Naive thymus-derived CD4-positive, alpha-beta T cell (primary cell): Measurements from ENCODE around the gene IDE. TPM values are rescaled to one million over a fixed set of nuclear protein-coding genes. Genes with fewer than 3 reads are reported as not detected.
"Not testable (repeated sequence)": the region's sequence is repeated elsewhere in the genome, so short reads cannot be mapped to it uniquely, and the experiment has no call there.

Source experiments
- ATAC-seq: fragments of 150-1000 bp; cut with Tn5 transposase; 2 replicates; pipeline ENCODE4 v1.10.0; 2021; ENCODE audit warnings: mild to moderate bottlenecking, moderate library complexity
- CTCF ChIA-PET: fragments of 350-600 bp; sonication (Branson Sonifier 250); formaldehyde crosslinking; loops from one replicate; lab custom pipeline; 2021; ENCODE audit warnings: antibody characterized with exemption; lab: Charles Lee
- POLR2A ChIA-PET: fragments of 350-600 bp; sonication (Branson Sonifier 250); formaldehyde crosslinking; loops from one replicate; lab custom pipeline; 2021; ENCODE audit warnings: antibody characterized with exemption, inconsistent platforms; lab: Charles Lee
- DNase-seq, 9 donors: peaks; one replicate each; pipeline versions ENCODE4 v3.0.0 to v3.0.0-alpha.2; 2020 to 2022; ENCODE audit warnings: mixed read lengths in 1 of 9
- H3K27ac ChIP-seq: one replicate; pipeline ENCODE4 v1.7.0; 2013; ENCODE audit warnings: mild to moderate bottlenecking, low read depth, low read length, moderate library complexity
- H3K27me3 ChIP-seq, 2 donors: one replicate each; pipeline ENCODE4 v1.7.0; 2013; ENCODE audit warnings: low read length in 2 of 2, mild to moderate bottlenecking in 2 of 2, moderate library complexity in 2 of 2; ENCODE audit not compliant: control insufficient read depth in 2 of 2, insufficient read depth in 2 of 2
- H3K36me3 ChIP-seq, 3 experiments: 1 replicate in 2 of 3; 2 replicates in 1 of 3; pipeline ENCODE4 v1.7.0; 2013; ENCODE audit warnings: low read length in 3 of 3, mild to moderate bottlenecking in 3 of 3, moderate library complexity in 1 of 3; ENCODE audit not compliant: insufficient read depth in 3 of 3, control insufficient read depth in 2 of 3
- H3K4me1 ChIP-seq, 2 donors: one replicate each; pipeline ENCODE4 v1.7.0; 2013; ENCODE audit warnings: low read length in 2 of 2, mild to moderate bottlenecking in 2 of 2, moderate library complexity in 1 of 2; ENCODE audit not compliant: control insufficient read depth in 2 of 2, insufficient read depth in 2 of 2
- H3K4me3 ChIP-seq: 2 replicates; pipeline ENCODE4 v1.7.0; 2013; ENCODE audit warnings: mild to moderate bottlenecking, low read length
- H3K9me3 ChIP-seq, 3 experiments: 1 replicate in 2 of 3; 2 replicates in 1 of 3; pipeline ENCODE4 v1.7.0; 2013; ENCODE audit warnings: low read length in 3 of 3; ENCODE audit not compliant: control insufficient read depth in 2 of 3
- H3K27ac Mint-ChIP-seq, 9 donors: one replicate each; pipeline ENCODE4 v1.8.0; 2020 to 2022; ENCODE audit warnings: mixed read lengths in 9 of 9, mild to moderate bottlenecking in 8 of 9, moderate library complexity in 5 of 9, inconsistent platforms in 2 of 9
- H3K27me3 Mint-ChIP-seq, 5 donors: one replicate each; pipeline ENCODE4 v1.8.0; 2021 to 2022; ENCODE audit warnings: mixed read lengths in 5 of 5, mild to moderate bottlenecking in 1 of 5
- H3K36me3 Mint-ChIP-seq, 5 donors: one replicate each; pipeline ENCODE4 v1.8.0; 2020 to 2022; ENCODE audit warnings: mixed read lengths in 5 of 5, mild to moderate bottlenecking in 3 of 5, inconsistent platforms in 1 of 5
- H3K4me1 Mint-ChIP-seq, 7 donors: one replicate each; pipeline ENCODE4 v1.8.0; 2020 to 2022; ENCODE audit warnings: mixed read lengths in 7 of 7, mild to moderate bottlenecking in 3 of 7, inconsistent platforms in 1 of 7
- H3K4me3 Mint-ChIP-seq, 10 donors: one replicate each; pipeline ENCODE4 v1.8.0; 2020 to 2022; ENCODE audit warnings: mild to moderate bottlenecking in 10 of 10, mixed read lengths in 10 of 10, moderate library complexity in 6 of 10, inconsistent platforms in 2 of 10
- H3K9me3 Mint-ChIP-seq, 11 donors: one replicate each; pipeline ENCODE4 v1.8.0; 2020 to 2022; ENCODE audit warnings: mixed read lengths in 11 of 11, mild to moderate bottlenecking in 4 of 11, inconsistent platforms in 1 of 11, moderate library complexity in 1 of 11
- intact Hi-C, 2 donors: fragments of 100-400 bp; cut with micrococcal nuclease; formaldehyde crosslinking; loops; one replicate each; pipeline ENCODE4 v1.15.1; 2023
- polyA plus RNA-seq, 2 donors: library from polyadenylated mRNA; unstranded; fragments of 300-500 nt; fragmentation: Illumina TruSeq; gene quantifications; one replicate each; pipeline ENCODE4 v1.2.3, GENCODE V29; 2021
- total RNA-seq, 6 experiments: library from RNA in 5 of 6; stranded (reverse) in 5 of 6; gene quantifications; 1 replicate in 5 of 6; 2 replicates in 1 of 6; pipeline ENCODE4 v1.2.3 and lab custom pipeline; 2021 to 2026

The IDE gene
- total and polyA plus RNA-seq, 7 experiments from 2014 or later = 11.2 to 36.7 (median 27.4) TPM

- POLR2A ChIA-PET = no interaction called here
- Histone ChIP-seq H3K27ac (no peak overlapping the region), H3K4me1 (no peaks in the 10 kb centered on the region), H3K9me3 (no peaks in the 10 kb centered on the region), H3K36me3 (peaks cover 0 to 20% (median 0%) of the 10 kb centered on the region in 3 experiments), H3K27me3 (no peaks in the 10 kb centered on the region), H3K4me3 (no peak overlapping the region)
- Mint-ChIP-seq H3K27me3 (no peaks in the 10 kb centered on the region), H3K4me1 (no peaks in the 10 kb centered on the region), H3K4me3 (no peak overlapping the region), H3K9me3 (peaks cover 0 to 2% (median 0%) of the 10 kb centered on the region in 11 donors), H3K36me3 (peaks cover 6 to 48% (median 23%) of the 10 kb centered on the region in 5 donors), H3K27ac (no peak overlapping the region)
- intact Hi-C loops = no loop called here
- CTCF ChIA-PET = no interaction called here
- ATAC-seq = no peak
- no peak for DNase-seq
Observed at GRCh38 chr10:92450896-92451295, 123.0 kb downstream of the IDE start.

GRCh38 chr10:92440578-92440977, 133.3 kb downstream of the IDE start:
- CTCF ChIA-PET = no interaction called here
- DNase-seq (no peak), ATAC-seq (no peak)
- Mint-ChIP-seq H3K27me3 (no peaks in the 10 kb centered on the region), H3K4me1 (no peaks in the 10 kb centered on the region), H3K4me3 (no peak overlapping the region), H3K36me3 (no peaks in the 10 kb centered on the region), H3K9me3 (peaks cover 0 to 2% (median 0%) of the 10 kb centered on the region in 11 donors), H3K27ac (no peak overlapping the region)
- Histone ChIP-seq H3K4me1 (no peaks in the 10 kb centered on the region), H3K36me3 (no peaks in the 10 kb centered on the region), H3K27ac (no peak overlapping the region), H3K9me3 (no peaks in the 10 kb centered on the region), H3K4me3 (no peak overlapping the region), H3K27me3 (no peaks in the 10 kb centered on the region)
- intact Hi-C loops = no loop called here
- POLR2A ChIA-PET = no interaction called here

GRCh38 chr10:92438220-92438619, 135.7 kb downstream of the IDE start:
- peaks cover 0 to 2% (median 0%) of the 10 kb centered on the region in 11 donors for H3K9me3 Mint-ChIP-seq
- Histone ChIP-seq H3K9me3 (no peaks in the 10 kb centered on the region), H3K4me3 (no peak overlapping the region), H3K36me3 (no peaks in the 10 kb centered on the region), H3K27ac (no peak overlapping the region), H3K4me1 (no peaks in the 10 kb centered on the region), H3K27me3 (no peaks in the 10 kb centered on the region)
- H3K27me3 Mint-ChIP-seq = no peaks in the 10 kb centered on the region
- ChIA-PET POLR2A (no interaction called here), CTCF (interaction anchor here (0.8 kb wide), 1 partner anchor 91 kb away, joined by 3 read pairs; no protein-coding TSS in a partner anchor)
- H3K27ac Mint-ChIP-seq = no peak overlapping the region
- H3K4me1 Mint-ChIP-seq = no peaks in the 10 kb centered on the region
- intact Hi-C loops = loop anchor here in 1 of 2 donors (10.0 kb wide), 2 partner anchors 453 to 573 kb away; no protein-coding TSS in a partner anchor
- H3K4me3 Mint-ChIP-seq = no peak overlapping the region
- no peaks in the 10 kb centered on the region for H3K36me3 Mint-ChIP-seq
- no peak for ATAC-seq
- DNase-seq = no peak

GRCh38 chr10:92436611-92437010, 137.3 kb downstream of the IDE start:
- ChIA-PET POLR2A (no interaction called here), CTCF (interaction anchor here (0.6 kb wide), 1 partner anchor 1407 kb away, joined by 3 read pairs; no protein-coding TSS in a partner anchor)
- H3K4me3 ChIP-seq = no peak overlapping the region
- no peaks in the 10 kb centered on the region for H3K9me3 Mint-ChIP-seq
- H3K27me3 Mint-ChIP-seq = no peaks in the 10 kb centered on the region
- DNase-seq (no peak), ATAC-seq (no peak)
- H3K36me3 ChIP-seq = no peaks in the 10 kb centered on the region
- intact Hi-C loops = loop anchor here in 1 of 2 donors (10.0 kb wide), 2 partner anchors 452 to 572 kb away; no protein-coding TSS in a partner anchor
- no peaks in the 10 kb centered on the region for H3K36me3 Mint-ChIP-seq
- H3K27me3 ChIP-seq = no peaks in the 10 kb centered on the region
- H3K27ac ChIP-seq = no peak overlapping the region
- no peak overlapping the region for H3K27ac Mint-ChIP-seq
- H3K4me1 ChIP-seq = no peaks in the 10 kb centered on the region
- H3K4me1 Mint-ChIP-seq = no peaks in the 10 kb centered on the region
- no peaks in the 10 kb centered on the region for H3K9me3 ChIP-seq
- no peak overlapping the region for H3K4me3 Mint-ChIP-seq

GRCh38 chr10:92436065-92436464, 137.8 kb downstream of the IDE start:
- H3K4me3 Mint-ChIP-seq, H3K9me3 ChIP-seq, H3K27ac ChIP-seq, H3K27ac Mint-ChIP-seq, H3K27me3 Mint-ChIP-seq, H3K36me3 Mint-ChIP-seq, H3K36me3 ChIP-seq, H3K9me3 Mint-ChIP-seq, H3K4me3 ChIP-seq, H3K4me1 ChIP-seq, H3K4me1 Mint-ChIP-seq, POLR2A ChIA-PET, DNase-seq, ATAC-seq, H3K27me3 ChIP-seq: not testable (repeated sequence)
- intact Hi-C loops = loop anchor here in 1 of 2 donors (10.0 kb wide), 2 partner anchors 451 to 571 kb away; no protein-coding TSS in a partner anchor
- CTCF ChIA-PET = interaction anchor here (0.6 to 0.9 kb wide), 2 partner anchors 32 to 1406 kb away, joined by 3 read pairs; no protein-coding TSS in a partner anchor

GRCh38 chr10:92434385-92434784, 139.5 kb downstream of the IDE start:
- no peak overlapping the region for H3K27ac ChIP-seq
- CTCF ChIA-PET = interaction anchor here (0.6 kb wide), 1 partner anchor 84 kb away, joined by 3 read pairs; no protein-coding TSS in a partner anchor
- no peaks in the 10 kb centered on the region for H3K4me1 ChIP-seq
- H3K9me3 Mint-ChIP-seq = no peaks in the 10 kb centered on the region
- H3K36me3 ChIP-seq = no peaks in the 10 kb centered on the region
- no peak overlapping the region for H3K4me3 Mint-ChIP-seq
- no peaks in the 10 kb centered on the region for H3K36me3 Mint-ChIP-seq
- no peak for DNase-seq
- POLR2A ChIA-PET = no interaction called here
- H3K27me3 ChIP-seq = no peaks in the 10 kb centered on the region
- no peak for ATAC-seq
- H3K27ac Mint-ChIP-seq = no peak overlapping the region
- no peak overlapping the region for H3K4me3 ChIP-seq
- H3K9me3 ChIP-seq = no peaks in the 10 kb centered on the region
- intact Hi-C loops = loop anchor here (2.0 to 10.0 kb wide), 3 partner anchors 450 to 676 kb away; no protein-coding TSS in a partner anchor
- H3K4me1 Mint-ChIP-seq = no peaks in the 10 kb centered on the region
- H3K27me3 Mint-ChIP-seq = no peaks in the 10 kb centered on the region

GRCh38 chr10:92432596-92432995, 141.3 kb downstream of the IDE start:
- H3K27ac Mint-ChIP-seq = no peak overlapping the region
- POLR2A ChIA-PET = no interaction called here
- no peaks in the 10 kb centered on the region for H3K9me3 Mint-ChIP-seq

More at GRCh38 chr10:92432596-92432995, 141.3 kb downstream of the IDE start:
- Mint-ChIP-seq H3K27me3 (no peaks in the 10 kb centered on the region), H3K4me1 (no peaks in the 10 kb centered on the region), H3K36me3 (no peaks in the 10 kb centered on the region), H3K4me3 (no peak overlapping the region)
- ATAC-seq (no peak), DNase-seq (no peak)
- no peaks in the 10 kb centered on the region for H3K27me3 ChIP-seq
- H3K9me3 ChIP-seq = no peaks in the 10 kb centered on the region
- H3K36me3 ChIP-seq = no peaks in the 10 kb centered on the region
- no peak overlapping the region for H3K27ac ChIP-seq
- no peak overlapping the region for H3K4me3 ChIP-seq
- intact Hi-C loops = loop anchor here in 1 of 2 donors (10.0 kb wide), 2 partner anchors 448 to 568 kb away; no protein-coding TSS in a partner anchor
- CTCF ChIA-PET = interaction anchor here (2.3 kb wide), 1 partner anchor 345 kb away, joined by 7 read pairs; no protein-coding TSS in a partner anchor
- H3K4me1 ChIP-seq = no peaks in the 10 kb centered on the region
